Hindlimb muscle (tissue), 1 donor: Measurements from ENCODE around the gene JHY. TPM values are rescaled to one million over a fixed set of nuclear protein-coding genes. Genes with fewer than 3 reads are reported as not detected.
"Not testable (repeated sequence)": the region's sequence is repeated elsewhere in the genome, so short reads cannot be mapped to it uniquely, and the experiment has no call there.

Experiments used
- DNase-seq: peaks from one replicate; pipeline ENCODE4 v3.0.0-alpha.2; 2013
- polyA plus RNA-seq: library from polyadenylated mRNA; unstranded; fragments of 120-200 nt; gene quantifications from one replicate; pipeline ENCODE4 v1.2.1, GENCODE V29; 2013; ENCODE audit not compliant: insufficient read length

The JHY gene
- 1.4 TPM for polyA plus RNA-seq

DNA sequence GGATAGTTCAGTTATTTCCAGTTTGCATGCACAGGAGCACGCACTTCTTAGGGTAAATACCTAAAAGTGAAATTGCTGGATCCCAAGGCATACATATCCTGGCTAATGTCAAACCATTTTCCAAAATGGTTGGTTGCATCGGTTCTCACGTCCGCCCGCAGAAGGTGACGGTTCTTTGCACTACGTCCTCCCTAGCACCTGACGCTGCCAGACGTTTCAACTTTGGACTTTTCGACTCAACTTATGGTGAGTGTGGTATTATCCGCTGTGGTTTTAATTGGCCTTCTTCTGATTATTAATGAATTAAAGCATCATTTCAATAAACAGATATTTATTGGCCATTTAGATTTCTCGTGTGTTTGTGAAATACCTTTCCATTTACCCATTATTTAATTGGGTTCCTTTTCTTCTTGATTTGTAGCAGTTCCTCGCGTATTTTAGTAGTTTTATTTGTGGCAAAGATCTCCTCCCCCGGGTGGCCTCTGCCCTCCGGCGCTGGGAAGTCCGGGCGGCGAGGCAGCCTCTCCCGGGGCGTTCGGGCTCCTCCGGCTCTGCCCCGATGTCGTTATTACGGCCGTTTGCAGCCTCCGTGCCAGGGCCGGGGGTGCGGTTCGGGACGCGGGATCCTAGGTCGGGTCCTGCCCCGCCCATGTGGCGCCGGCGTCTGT is at the start of gene JHY:
Gene JHY (plus strand): TSS at position 571 of the 668 bp plus-strand sequence. CDS start 3,091 bp downstream, outside the sequence.
- DNase-seq = no peak

DNA sequence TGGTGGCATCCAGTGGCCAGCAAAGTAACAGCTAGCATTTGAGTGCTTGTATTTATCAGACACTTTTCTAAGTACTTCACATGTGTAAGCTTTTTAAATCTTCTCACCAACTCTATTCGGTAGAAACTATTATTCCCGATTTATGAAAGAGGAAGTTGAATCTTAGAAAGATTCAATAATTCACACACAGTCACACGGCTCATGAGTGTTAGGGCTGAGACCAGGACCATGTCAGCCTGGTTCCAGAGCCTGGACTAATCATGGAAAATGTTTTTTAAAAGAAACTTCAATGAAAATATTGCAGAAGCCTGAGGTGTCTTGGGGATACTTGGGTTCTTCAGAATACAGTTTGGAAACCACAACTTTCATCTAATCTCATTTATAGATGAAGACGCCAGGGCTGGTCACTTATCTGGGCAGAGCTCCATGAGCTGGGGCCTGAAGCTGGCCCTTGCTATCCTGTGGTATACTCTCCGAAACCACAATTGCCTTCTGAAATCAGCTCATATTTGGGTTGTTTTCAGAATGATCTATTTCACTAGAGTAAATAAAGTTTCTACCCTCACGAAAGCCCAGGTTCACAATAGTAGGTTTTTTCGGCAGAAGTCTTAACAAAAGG is 48.6 kb upstream of the JHY start:
- no peak for DNase-seq

DNA sequence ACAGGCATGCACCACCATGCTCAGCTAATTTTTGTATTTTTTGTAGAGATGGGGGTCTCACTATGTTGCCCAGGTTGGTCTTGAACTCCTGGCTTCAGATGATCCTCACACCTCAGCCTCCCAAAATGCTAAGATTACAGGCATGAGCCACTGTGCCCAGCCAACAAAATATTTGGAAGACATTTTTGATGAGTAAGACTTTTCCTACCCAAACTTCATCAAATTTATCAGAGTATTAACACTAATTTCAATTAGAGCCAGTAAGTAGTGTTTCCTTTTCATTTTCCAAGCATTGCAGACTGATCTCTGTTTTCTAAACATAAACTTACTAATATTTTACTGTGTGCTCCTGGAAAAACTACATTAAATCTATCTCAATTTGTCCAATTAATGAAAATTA is 45.6 kb upstream of the JHY start:
- DNase-seq = no peak

DNA sequence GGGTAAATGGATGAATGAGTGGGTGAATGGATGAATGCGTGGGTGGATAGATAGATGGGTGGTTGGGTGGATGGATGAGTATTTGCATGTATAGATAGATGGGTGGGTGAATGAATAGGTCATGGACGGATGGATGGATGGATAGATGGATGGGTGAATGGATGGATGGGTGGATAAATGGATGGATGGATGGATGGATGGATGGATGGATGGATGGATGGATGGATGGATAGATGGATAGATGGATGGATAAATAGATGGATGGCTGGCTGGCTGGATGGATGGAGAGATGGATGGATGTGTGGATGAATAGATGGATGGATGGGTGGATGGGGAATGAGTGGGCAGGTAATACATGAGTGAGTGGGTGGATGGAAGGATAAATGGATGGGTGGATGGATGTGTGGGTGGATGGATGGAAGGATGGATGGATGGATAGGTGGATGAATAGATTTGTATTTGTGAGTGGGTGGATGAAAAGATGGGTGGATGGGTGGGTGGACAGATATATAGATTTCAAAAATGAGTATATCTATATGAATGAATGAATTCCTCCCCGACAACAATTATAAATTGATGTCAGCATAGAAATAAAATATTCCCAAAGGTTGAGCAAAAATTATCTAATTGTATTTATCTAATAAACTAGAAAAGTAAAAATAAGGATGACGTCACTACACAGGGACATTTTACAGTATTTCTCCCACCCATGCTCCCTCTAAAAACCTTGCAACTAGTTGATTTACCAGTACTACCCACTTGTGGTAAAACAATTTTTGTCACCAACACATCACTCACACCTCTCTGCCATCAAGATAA is 44.8 kb upstream of the JHY start:
- DNase-seq = no peak

DNA sequence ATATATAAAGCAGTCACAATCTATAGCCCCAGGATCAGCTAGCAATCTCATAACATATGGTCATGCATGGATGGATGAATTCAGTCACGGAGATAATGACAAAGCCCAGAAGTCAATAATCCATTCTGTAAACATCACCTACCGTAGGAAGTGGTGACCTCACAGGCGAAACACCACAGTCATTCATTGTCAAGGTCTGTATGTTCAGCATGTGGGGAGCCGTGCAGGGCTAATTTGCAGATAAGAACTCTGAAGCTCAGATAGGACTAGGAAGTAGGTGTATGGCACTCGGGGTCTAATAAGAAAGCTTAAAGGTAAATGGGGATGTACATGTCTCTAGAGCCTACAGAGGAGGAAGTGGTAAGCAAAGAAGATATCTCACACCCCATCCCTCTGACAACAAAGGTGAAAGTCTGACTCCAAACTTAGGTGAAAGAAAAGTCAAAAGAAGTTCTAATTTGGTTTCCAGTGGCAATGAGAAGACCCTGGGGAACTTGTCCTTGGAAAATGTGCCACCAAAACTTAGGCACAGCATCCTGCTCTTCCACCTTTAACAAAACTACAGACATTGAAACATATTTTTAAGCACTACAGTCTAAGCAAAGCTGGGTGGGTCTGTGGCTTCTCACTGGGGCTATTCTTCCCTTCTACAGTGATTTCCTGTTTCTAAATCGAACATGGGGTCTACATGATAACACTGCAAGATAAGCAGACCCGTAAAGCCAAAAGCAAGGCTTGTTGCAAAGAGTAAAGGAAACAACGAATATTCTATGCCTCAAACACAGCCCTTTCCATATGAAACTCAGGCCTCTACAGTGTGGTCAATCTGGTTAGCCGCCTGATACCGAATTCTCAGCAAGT is 39.0 kb upstream of the JHY start:
- DNase-seq = no peak

DNA sequence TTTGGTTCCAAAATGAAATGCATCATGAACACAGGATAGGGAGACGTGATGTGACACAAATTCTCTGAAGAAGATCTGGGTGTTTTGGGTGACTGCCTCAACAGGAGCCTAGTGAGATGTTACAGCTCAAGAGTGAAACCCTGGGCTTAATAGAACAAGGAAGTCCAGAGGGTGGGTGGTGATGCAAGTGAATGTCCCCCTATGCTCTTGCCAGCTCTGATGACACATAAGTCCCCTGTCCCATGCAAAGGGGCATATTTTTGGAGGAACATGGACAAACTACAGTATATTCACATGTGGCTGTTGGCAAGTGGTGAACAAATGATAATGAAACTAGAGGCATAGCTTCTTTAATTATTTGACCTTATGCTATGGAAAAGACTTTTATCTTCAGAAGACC is 35.1 kb upstream of the JHY start:
- no peak for DNase-seq

DNA sequence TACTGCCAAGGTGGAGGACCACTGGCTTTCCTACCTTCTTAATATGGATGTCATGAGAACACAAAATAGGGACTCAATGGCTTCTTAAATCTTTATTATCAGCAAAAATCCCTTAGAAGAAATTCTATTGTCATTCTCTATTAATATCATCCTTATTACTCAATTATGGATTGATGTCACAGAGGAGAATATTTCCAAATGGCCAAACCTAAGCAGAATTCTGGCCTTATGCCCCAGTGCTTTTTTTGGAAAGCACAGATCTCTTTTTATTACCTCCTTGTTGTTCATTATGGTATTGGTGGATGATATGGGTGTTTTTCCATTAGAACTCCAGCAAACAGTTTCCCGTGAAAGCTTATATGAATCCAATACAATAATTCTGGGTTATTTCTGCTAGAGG is 34.4 kb upstream of the JHY start:
- DNase-seq = peak; percentile 26

DNA sequence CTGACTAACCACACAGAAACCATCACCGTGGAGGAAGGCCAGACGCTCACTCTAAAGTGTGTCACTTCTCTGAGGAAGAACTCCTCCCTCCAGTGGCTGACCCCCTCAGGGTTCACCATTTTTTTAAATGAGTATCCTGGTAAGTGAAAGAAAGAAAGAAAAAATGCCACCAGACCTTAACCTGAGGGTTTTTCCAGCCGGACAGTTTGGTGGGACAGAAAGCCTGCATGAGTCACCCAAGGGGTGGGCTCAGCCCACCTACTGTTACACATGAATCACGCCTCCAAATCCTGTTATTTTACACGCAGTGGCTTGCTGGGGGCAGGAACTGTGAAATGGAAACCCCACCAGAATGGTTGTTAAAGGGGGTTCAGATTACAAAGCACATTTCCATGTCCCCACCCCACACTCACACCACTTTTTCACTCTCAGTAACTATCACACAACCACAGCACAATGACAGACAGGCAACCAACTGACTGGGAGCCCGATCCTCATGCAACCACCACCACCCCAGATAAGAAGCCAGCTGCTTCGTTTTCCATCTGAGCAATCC is 32.4 kb upstream of the JHY start:
- no peak for DNase-seq

DNA sequence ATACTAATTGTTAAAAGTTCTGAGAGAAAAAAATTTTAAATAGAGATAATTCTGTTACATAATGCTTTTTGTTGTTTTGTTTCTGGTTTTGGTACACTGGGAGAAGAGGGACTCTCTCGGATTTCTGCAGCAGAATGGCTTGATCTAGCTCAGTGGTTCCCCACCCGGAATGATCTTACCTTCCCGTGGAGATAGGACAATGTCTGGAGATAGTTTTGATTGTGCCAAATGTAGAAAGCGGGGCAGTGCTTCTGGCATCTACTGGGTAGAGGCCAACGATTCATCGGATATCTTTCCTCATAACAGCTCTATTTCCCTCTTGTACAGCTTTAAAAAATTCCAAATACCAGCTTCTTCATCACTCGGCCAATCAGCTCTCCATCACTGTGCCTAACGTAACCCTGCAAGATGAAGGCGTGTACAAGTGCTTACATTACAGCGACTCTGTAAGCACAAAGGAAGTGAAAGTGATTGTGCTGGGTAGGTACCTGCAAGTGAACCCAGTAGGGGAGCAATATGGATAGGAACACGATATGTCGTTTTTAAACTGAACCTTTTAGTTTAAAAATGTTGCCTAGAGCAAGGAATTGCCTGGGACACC is 31.1 kb upstream of the JHY start:
- no peak for DNase-seq

DNA sequence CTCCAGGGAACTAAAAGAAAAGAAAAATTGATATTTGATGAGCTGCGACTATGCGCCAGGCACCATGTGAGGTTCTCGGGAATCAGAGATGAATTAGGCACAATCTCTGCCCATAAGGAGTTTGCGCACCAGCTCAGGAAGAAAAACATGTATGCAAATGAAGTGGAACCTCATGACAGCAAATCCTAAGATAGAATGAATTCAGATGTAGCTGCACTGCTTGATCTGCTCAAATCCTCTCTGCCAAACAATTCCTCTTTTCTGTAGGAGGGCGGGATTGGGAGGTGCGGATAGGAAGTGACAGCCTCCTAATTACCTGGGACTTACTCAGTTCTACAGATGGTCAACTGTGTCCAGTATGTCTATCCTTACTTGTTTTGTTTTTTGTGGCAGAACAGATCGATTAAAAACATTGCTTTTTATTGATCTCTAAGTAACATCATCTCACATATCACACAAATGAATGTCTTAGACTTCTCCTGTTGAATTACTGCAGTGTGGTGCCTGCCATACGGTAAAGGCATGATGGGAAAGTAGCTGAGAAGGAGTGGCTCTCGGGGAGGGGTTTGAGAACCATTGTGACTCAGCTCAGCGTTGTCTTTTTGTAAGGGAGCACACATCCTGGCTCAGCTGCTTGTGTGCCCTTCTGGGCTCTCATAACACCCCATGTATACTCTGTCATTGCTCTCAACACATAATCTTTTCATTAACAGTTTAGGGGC is 30.3 kb upstream of the JHY start:
- DNase-seq = no peak

DNA sequence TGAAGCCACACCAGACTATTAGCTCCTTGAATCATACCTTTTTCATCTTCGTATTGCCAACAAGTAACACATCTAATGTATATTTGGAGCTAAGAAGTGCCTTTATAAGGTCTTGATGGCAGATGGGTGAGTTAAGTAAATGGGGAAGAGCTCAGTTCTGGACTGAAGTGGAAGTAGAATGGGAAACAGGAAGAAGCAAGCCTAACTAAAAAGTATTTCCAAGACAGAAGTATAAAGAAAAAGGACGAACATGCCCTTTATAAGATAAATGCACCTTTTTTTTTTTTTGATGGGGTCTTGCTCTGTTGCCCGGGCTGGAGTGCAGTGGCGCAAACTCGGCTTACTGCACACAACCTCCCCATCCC is 29.8 kb upstream of the JHY start:
- no peak for DNase-seq

DNA sequence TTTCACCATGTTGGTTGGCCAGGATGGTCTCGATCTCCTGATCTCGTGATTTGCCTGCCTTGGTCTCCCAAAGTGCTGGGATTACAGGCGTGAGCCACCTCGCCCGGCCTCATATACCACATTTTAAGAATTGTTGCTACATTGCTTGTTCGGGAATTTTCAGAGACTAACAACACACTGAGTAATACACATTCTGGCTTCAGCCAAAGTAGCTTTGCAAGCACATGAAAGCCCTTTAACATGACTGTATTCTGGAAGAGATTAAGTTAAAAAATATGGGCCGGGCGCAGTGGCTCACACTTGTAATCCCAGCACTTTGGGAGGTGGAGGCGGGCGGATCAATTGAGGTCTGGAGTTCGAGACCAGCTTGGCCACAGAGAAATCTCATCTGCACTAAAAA is 29.3 kb upstream of the JHY start:
- DNase-seq = no peak

DNA sequence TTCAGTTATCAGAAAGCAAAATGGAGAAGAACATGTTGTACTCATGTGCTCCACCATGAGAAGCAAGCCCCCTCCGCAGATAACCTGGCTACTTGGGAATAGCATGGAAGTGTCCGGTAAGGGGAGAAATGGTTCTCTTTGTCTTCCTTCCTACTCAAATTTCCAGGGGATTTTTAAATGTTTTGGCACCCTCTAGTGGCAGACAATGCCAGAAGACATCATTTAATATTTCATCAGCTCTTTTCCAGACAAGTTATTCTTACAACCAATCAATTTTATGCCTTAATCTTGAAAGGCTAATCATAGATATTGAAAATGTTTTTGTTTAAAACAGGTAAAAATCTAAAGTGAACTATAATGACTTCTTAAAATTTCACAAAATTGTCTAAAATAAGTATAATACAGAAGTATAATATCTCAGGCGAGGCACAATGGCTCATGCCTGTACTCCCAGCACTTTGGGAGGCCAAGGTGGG is 28.6 kb upstream of the JHY start:
- peak; percentile 82 for DNase-seq

DNA sequence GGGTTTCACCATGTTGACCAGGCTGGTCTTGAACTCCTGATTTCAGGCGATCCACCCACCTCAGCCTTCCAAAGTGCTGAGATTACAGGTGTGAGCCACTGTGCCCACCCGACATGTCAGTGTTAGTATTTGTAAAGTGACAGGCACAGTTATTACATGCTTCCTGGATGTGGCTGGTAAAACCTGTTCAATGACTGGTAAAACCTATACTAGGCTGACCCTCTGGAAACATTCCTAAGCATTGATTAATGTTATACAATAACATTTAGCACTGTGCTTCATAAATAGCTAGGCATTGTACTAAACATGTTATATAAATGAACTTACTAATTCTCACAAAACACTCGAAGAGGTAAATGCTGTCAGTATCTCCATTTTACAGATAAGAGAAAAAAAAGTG is 20.9 kb upstream of the JHY start:
- DNase-seq = no peak

DNA sequence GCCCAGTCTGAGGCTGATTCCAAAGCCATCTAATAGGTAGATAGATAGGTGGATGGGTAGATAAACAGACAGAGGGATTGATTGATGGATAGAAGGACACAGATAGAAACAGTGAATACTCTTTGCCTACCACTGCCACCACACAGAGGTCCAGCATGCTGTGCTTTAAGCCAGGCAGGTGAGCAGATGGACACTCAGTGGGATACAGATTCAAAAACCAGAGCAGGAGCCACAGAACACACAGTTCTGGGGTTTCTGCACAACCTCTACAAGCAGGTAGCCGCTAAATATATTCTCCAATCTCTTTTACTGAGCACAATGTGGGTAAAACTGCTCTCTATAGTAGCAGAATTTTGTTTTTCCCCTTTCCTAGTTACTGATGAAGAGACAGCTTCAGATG is 20.5 kb upstream of the JHY start:
- no peak for DNase-seq

DNA sequence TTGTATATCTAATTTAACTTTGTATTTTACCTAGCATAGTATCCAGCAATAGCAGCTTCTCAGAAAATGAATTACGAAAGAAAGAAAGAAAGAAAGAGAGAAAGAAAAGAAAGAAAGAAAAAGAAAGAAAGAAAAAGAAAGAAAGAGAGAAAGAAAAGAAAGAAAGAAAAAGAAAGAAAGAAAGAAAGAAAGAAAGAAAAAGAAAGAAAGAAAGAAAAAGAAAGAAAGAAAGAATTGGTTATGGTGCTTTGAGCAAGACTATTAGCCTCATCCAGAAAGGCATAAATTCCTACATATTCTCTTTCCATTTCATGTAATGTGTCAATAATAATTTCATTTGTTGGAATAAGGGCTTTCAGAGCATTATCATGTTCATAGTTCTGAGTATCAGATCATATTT is 19.4 kb upstream of the JHY start:
- not testable (repeated sequence) for DNase-seq

DNA sequence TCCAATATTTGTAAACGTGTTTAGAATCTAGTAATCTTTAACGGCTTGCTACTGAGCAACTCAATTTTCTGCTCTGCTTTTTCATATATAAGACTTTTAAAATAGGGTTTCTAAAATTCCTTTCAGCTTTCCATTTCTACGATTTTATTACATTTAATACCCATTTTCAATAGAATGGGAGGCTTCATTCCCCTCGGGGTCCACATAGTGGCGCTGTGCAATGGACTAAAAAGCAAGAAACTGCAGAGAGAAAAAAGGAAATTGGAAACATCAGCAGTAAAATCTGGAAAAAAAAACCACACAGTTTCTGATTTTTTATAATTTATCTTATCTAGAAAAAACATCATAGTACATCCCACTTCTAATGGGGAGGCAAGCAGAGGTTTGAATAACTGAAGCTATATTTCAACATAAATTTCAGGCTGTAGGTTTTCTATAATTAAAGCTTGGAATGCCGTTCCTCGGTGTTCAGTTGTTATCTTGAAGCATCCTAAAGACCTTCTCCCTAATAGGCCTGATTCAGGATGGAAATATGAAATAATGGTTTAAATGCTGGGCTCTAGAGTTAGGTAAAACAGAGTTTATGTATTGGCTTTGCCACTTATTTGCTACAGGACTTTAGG is 18.7 kb upstream of the JHY start:
- peak; percentile 51 for DNase-seq

DNA sequence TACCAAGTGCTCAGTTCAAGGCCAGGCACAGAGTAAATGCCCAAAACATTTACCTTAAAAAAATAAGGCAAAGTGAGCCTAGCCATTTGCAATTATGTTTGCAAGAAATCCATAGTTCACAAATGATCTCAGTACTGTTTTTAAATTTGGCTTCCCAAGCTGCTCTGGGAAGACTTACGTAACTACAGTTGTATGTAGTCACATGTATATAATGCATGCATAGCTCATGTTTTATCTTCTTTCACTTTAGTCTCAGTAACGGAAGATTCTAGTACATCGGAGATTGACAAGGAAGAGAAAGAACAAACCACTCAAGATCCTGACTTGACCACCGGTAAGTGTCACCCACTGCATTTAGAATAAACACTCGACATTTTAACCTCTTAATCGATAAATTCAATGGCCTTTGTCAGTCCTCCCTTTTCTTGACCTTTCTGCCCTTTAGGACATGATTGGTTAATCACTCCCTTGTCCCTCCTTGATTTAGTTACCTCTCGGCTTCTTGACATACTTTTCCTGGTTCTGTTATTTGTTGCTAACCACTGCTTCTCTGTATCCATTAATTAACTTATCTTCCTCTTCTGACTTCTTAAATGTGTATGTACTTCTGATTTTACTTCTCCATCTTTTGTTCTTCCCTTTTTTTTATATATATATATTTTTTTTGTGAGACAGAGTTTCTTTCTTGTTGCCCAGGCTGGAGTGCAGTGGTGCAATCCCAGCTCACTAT is 18.0 kb upstream of the JHY start:
- DNase-seq = no peak

DNA sequence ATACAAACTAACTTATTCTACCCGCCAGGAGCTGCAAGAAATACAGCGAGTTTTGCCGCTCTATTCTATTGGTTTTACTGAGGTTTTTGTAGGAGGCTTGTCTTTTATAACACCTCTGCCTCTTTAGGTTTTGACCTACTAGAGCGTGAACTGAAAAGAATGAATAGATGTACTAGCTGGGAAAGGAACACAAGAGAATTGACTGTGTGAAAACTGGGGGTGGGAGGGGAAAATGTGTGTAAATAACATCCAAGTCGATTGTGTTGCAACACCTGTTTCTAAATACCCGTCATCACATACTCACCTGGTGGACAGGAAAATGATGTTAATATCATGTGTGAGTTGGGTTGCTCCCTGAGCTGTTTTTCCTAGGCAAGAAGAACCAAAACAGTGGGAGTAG is 12.9 kb upstream of the JHY start:
- DNase-seq = no peak

DNA sequence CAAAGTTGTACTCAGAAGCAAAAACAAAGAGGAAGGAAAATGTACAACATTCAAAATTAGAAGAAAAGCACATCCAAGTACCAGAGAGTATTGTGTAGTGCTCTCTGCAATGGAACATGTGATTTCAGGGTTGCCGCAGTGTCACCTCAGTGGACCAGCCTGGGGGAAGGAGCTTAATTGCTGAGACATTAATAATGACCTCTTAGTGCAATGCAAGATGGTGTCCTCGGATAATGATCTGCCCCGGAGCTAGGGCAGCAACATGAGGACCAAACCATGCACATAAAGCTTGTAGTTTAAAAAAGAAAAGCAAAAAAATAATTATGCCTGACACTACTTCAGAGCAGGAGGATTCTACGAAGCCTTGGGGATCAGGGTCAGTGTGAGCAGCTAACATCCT is 11.3 kb upstream of the JHY start:
- DNase-seq = no peak
